GM12864 (cell line): Measurements from ENCODE around the gene MRPL55.

Experiments
- DNase-seq: peaks from one replicate; pipeline ENCODE4 v3.0.0-alpha.2; 2011; ENCODE audit warnings: low read depth
- H3K4me3 ChIP-seq: 2 replicates; pipeline ENCODE4 v1.5.1; 2011; ENCODE audit warnings: mild to moderate bottlenecking, low read depth, low read length, control low read depth
- TF ChIP-seq, protein P1 (sequence below): IDR thresholded peaks from 2 replicates; pipeline ENCODE4 v1.5.1; 2011; ENCODE audit warnings: low read depth, mild to moderate bottlenecking, moderate library complexity, low read length, control low read depth, inconsistent platforms; ENCODE audit errors: missing control alignments

MRPL55 gene

DNA sequence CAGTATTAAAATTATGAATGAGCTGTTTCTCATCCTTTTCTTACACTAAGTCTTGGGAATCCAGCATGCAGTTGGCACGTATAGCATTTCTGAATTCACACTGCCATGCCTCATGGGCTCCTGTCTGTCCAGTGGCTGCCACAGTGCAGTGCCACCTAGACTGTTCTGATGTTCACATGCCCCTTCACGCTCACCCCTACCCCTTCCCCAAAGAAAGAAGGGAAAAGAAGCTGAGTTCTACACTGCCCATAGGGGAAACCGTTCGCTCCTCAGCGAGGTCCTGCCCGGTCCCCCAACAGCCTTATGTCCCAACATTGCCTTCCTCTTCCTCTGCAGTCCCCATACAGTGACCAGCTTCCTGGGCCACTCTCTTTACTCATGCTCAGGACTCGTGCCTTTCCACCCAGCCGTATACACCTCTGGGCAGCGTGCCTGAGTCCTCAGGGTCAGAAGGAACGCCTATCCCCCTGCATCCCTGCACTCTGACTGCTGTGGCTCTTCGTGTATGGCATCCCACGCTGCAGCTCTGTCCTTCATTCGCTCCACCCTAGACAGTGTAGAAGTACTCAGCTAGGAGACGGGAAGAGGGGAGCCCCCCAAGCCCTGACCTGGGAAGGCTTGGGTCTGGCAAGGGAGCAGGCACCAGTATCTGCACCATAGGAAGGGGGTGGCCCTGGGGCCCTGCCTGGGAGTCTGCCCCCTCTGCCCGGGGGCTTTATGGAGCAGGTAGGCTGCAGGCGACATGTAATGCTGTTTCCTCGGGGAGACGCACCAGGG lies 50.7 kb downstream of the MRPL55 start:
- DNase-seq: no peak
- TF ChIP-seq, protein P1, sequence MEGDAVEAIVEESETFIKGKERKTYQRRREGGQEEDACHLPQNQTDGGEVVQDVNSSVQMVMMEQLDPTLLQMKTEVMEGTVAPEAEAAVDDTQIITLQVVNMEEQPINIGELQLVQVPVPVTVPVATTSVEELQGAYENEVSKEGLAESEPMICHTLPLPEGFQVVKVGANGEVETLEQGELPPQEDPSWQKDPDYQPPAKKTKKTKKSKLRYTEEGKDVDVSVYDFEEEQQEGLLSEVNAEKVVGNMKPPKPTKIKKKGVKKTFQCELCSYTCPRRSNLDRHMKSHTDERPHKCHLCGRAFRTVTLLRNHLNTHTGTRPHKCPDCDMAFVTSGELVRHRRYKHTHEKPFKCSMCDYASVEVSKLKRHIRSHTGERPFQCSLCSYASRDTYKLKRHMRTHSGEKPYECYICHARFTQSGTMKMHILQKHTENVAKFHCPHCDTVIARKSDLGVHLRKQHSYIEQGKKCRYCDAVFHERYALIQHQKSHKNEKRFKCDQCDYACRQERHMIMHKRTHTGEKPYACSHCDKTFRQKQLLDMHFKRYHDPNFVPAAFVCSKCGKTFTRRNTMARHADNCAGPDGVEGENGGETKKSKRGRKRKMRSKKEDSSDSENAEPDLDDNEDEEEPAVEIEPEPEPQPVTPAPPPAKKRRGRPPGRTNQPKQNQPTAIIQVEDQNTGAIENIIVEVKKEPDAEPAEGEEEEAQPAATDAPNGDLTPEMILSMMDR: no peak
- H3K4me3 ChIP-seq: no peak overlapping the region
